Chondrocyte (in vitro differentiated cells): ENCODE data around the gene CHAF1B. TPM values are rescaled to one million over a fixed set of nuclear protein-coding genes. Genes with fewer than 3 reads are reported as not detected.

Experiments used
- DNase-seq: peaks from one replicate; pipeline ENCODE4 v3.0.0; 2021; ENCODE audit warnings: mixed read lengths, low spot score
- H3K27ac Mint-ChIP-seq: one replicate; pipeline ENCODE4 v1.8.0; 2021; ENCODE audit warnings: mild to moderate bottlenecking, moderate library complexity, mixed read lengths; ENCODE audit not compliant: unreplicated experiment
- H3K27me3 Mint-ChIP-seq: 2 replicates; pipeline ENCODE4 v1.8.0; 2021; ENCODE audit warnings: low read depth, mixed read lengths
- H3K36me3 Mint-ChIP-seq: 2 replicates; pipeline ENCODE4 v1.8.0; 2021; ENCODE audit warnings: low read depth, mixed read lengths
- H3K4me1 Mint-ChIP-seq: 2 replicates; pipeline ENCODE4 v1.8.0; 2021; ENCODE audit warnings: low read depth, mild to moderate bottlenecking, mixed read lengths
- H3K4me3 Mint-ChIP-seq: one replicate; pipeline ENCODE4 v1.8.0; 2021; ENCODE audit warnings: mild to moderate bottlenecking, moderate library complexity, mixed read lengths; ENCODE audit not compliant: unreplicated experiment
- H3K9me3 Mint-ChIP-seq: 2 replicates; pipeline ENCODE4 v1.8.0; 2021; ENCODE audit warnings: low read depth, mixed read lengths
- total RNA-seq: library from RNA; stranded (reverse); gene quantifications from 3 replicates; pipeline ENCODE4 v1.2.1, GENCODE V29; 2021
- TF ChIP-seq, protein P1 (sequence below): fragments of 200-600 bp; sonication (generic); IDR thresholded peaks from 2 replicates; pipeline ENCODE4 v1.5.0; 2021; ENCODE audit warnings: antibody characterized with exemption, mild to moderate bottlenecking, moderate library complexity

CHAF1B gene
- total RNA-seq, 1 donor from 2014 or later = 2.6 TPM

DNA sequence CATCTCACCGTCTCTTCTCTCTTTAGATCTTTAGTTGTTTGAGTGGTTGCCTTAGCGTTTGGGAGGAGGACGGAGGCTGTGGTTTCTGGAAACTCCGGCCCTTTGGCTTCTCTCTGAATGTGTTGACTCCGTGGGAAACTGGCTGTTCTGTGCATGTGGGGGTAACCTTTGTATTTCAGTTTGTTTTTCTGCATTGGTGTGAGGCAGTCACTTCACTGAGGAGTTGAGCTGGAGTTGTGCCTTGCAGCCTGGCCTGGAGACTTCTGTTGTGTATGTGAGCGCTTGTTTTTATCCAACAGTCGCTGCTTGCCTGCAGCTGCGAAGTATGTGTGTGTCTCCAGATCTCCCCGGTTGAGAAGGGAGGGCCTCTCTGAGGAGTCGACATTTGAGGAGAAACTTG lies 61.1 kb downstream of the CHAF1B start:
- TF ChIP-seq, protein P1, sequence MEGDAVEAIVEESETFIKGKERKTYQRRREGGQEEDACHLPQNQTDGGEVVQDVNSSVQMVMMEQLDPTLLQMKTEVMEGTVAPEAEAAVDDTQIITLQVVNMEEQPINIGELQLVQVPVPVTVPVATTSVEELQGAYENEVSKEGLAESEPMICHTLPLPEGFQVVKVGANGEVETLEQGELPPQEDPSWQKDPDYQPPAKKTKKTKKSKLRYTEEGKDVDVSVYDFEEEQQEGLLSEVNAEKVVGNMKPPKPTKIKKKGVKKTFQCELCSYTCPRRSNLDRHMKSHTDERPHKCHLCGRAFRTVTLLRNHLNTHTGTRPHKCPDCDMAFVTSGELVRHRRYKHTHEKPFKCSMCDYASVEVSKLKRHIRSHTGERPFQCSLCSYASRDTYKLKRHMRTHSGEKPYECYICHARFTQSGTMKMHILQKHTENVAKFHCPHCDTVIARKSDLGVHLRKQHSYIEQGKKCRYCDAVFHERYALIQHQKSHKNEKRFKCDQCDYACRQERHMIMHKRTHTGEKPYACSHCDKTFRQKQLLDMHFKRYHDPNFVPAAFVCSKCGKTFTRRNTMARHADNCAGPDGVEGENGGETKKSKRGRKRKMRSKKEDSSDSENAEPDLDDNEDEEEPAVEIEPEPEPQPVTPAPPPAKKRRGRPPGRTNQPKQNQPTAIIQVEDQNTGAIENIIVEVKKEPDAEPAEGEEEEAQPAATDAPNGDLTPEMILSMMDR = no peak
- peaks cover 6% of the 10 kb centered on the region for H3K36me3 Mint-ChIP-seq
- H3K4me1 Mint-ChIP-seq = peaks cover 18% of the 10 kb centered on the region
- H3K27me3 Mint-ChIP-seq = no peaks in the 10 kb centered on the region
- H3K4me3 Mint-ChIP-seq = no peak overlapping the region
- DNase-seq = no peak
- H3K9me3 Mint-ChIP-seq = no peaks in the 10 kb centered on the region
- H3K27ac Mint-ChIP-seq = peak overlapping the region; percentile 52

DNA sequence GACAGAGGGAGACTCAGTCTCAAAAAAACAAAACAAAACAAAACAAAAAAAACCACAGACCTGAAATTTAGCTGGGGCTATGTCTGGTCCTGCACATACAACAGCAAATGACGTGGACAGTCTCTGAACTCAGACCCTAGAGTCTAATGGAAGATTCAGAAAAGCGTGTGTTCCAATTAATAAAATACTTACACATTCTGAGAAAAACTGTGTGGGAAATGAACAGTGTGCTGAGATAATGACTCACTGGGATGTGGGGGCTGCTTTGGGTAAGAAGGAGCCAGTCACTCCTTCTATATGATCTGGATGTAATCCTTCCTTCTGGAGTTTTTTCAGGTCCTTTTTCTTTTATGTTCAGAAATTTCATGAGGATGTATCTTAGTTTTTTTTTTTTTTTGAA lies 65.3 kb downstream of the CHAF1B start:
- no peak for DNase-seq
- H3K4me3 Mint-ChIP-seq = no peak overlapping the region
- peak overlapping the region; percentile 29 for H3K27ac Mint-ChIP-seq
- H3K27me3 Mint-ChIP-seq = no peaks in the 10 kb centered on the region
- H3K4me1 Mint-ChIP-seq = peaks cover 39% of the 10 kb centered on the region
- no peaks in the 10 kb centered on the region for H3K9me3 Mint-ChIP-seq
- peaks cover 6% of the 10 kb centered on the region for H3K36me3 Mint-ChIP-seq
- TF ChIP-seq, protein P1 = no peak

DNA sequence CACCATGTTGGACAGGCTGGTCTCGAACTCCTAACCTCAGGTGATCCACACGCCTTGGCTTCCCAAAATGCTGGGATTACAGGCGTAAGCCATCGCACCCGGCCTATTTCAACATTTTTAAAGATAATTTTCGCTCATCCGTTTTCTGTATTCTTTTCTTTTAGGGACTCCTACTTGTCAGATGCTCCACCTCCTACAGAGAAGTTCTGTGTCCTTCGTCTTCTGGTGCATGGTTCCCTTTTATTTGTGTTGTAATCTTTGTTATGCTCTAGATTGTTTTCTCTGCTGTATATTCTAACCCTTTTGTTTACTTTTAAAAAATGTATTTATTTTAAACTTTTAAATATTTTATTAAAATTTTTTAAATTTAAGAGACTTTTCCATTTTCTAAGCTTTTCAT lies 66.3 kb downstream of the CHAF1B start:
- peaks cover 42% of the 10 kb centered on the region for H3K4me1 Mint-ChIP-seq
- no peak for DNase-seq
- H3K27ac Mint-ChIP-seq = no peak overlapping the region
- no peak overlapping the region for H3K4me3 Mint-ChIP-seq
- H3K36me3 Mint-ChIP-seq = peaks cover 2% of the 10 kb centered on the region
- no peaks in the 10 kb centered on the region for H3K9me3 Mint-ChIP-seq
- TF ChIP-seq, protein P1 = no peak
- H3K27me3 Mint-ChIP-seq = no peaks in the 10 kb centered on the region

DNA sequence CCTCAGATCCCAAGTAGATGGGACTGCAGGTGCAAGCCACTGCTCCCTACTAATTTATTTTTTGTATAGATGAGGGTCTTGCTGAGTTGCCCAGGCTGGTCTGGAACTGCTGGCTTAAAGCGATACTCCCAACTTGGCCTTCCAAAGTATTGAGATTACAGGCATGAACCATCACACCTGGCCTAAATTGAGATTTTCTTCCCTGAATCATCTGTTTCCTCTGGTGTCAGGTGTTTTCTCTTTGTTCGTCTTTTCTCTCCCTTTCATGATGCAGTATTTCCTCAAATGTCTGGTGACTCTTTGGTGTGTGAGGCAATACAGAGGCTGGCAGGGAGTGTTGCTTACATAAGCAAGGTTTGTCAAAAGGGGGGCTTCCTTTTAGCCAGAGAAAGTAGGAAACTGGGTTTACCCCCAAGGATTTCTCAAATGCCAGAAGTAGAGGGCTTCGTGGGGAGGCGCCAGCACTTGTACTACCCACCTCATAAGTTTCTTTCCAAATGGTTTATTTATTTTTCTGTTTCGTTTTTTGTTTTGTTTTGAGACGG lies 67.2 kb downstream of the CHAF1B start:
- no peak for DNase-seq
- Mint-ChIP-seq H3K36me3 (peaks cover 2% of the 10 kb centered on the region), H3K27ac (no peak overlapping the region), H3K4me3 (no peak overlapping the region), H3K9me3 (no peaks in the 10 kb centered on the region), H3K27me3 (no peaks in the 10 kb centered on the region), H3K4me1 (peaks cover 47% of the 10 kb centered on the region)
- TF ChIP-seq, protein P1 = no peak

DNA sequence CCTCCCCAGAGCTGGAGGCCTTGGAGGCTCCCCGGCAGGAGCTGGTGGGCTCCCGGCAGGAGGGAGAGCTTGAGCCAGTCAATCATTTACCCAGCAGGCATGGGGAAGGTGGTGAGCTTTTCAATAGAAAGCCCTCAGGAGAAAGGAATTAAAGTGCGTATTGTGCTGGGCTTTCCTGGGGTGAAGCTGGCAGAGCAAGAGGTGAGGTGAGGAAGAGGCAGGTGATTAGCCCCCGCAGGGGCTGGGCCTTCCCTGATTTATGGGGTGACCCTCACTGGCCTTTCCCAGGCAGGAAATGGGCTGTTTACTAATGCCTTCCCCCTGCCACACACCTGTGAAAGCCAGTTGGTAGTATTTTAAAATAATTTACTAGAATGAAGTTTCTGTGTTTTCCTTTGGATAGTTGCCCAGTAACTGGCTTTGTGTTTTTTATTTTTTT lies 68.9 kb downstream of the CHAF1B start:
- no peak overlapping the region for H3K4me3 Mint-ChIP-seq
- no peaks in the 10 kb centered on the region for H3K36me3 Mint-ChIP-seq
- H3K27ac Mint-ChIP-seq = peak overlapping the region; percentile 81
- DNase-seq = no peak
- H3K4me1 Mint-ChIP-seq = peaks cover 50% of the 10 kb centered on the region
- H3K27me3 Mint-ChIP-seq = no peaks in the 10 kb centered on the region
- H3K9me3 Mint-ChIP-seq = no peaks in the 10 kb centered on the region
- TF ChIP-seq, protein P1 = no peak
